A549 (cell line): Measurements from ENCODE around the gene MORN1.

Experiments used
- CTCF ChIP-seq: fragments of >200 bp; sonication (Bioruptor Twin); formaldehyde crosslinking; IDR thresholded peaks from 3 replicates; pipeline ENCODE4 v1.5.1; 2016
- FOSL2 ChIP-seq, 2 experiments: fragments of 450-650 bp in 1 of 2; fragments of >200 bp in 1 of 2; sonication (Bioruptor Twin) in 1 of 2; formaldehyde crosslinking; IDR thresholded peaks; 2 replicates each; pipeline versions ENCODE4 v1.5.0 to v1.6.1; 2016 to 2020; ENCODE audit warnings: mild to moderate bottlenecking in 1 of 2, moderate library complexity in 1 of 2
- MAX ChIP-seq: IDR thresholded peaks from 2 replicates; pipeline ENCODE4 v1.6.1; 2012
- MYC ChIP-seq: IDR thresholded peaks from 2 replicates; pipeline ENCODE4 v1.6.1; 2012; ENCODE audit warnings: mild to moderate bottlenecking, inconsistent platforms, low read length, improper control_type of control experiment, borderline replicate concordance
- NPAS2 ChIP-seq: fragments of 250-450 bp; sonication (Bioruptor Pico); IDR thresholded peaks from 2 replicates; pipeline ENCODE4 v1.8.0; 2022; ENCODE audit warnings: mild to moderate bottlenecking, moderate library complexity, borderline replicate concordance
- NR3C1 ChIP-seq: fragments of >200 bp; sonication (Bioruptor Twin); formaldehyde crosslinking; IDR thresholded peaks from 3 replicates; pipeline ENCODE4 v1.6.1; 2017

- TF ChIP-seq MAX = no peak
- TF ChIP-seq CTCF = no peak
- TF ChIP-seq NR3C1 = no peak
- TF ChIP-seq NPAS2 (CRISPR knock-in tag) = no peak
- TF ChIP-seq FOSL2 (IDR thresholded peaks at IDR 0.05) = no peak
- TF ChIP-seq FOSL2 (CRISPR knock-in tag; IDR thresholded peaks at IDR 0.05) = no peak
- no peak for TF ChIP-seq MYC
Observed at GRCh38 chr1:2439369-2439768, 48.0 kb upstream of the MORN1 start.
